IMR-90 (cell line): ENCODE measurements around the gene PYGM. TPM values are rescaled to one million over a fixed set of nuclear protein-coding genes. Genes with fewer than 3 reads are reported as not detected.

Experiments used
- ATAC-seq: fragments of 200-7000 bp; cut with Tn5 transposase; 2 replicates; pipeline ENCODE4 v1.9.1; 2020; ENCODE audit warnings: low read depth, mild to moderate bottlenecking, moderate library complexity
- BruUV-seq: library from RNA; stranded (reverse); fragments of 400-500 nt; replicated peaks from 2 replicates; lab custom pipeline; 2021; lab: Mats Ljungman, UMichigan
- CTCF ChIA-PET: fragments of 300-600 bp; formaldehyde crosslinking; extraction: SDS; loops from one replicate; lab custom pipeline; 2021; ENCODE audit warnings: antibody characterized with exemption; lab: Yijun Ruan, JAX
- POLR2A ChIA-PET: fragments of 300-600 bp; sonication (Branson Sonifier 250); formaldehyde crosslinking; loops from one replicate; lab custom pipeline; 2022; ENCODE audit warnings: antibody characterized with exemption; ENCODE audit not compliant: unreplicated experiment; lab: Charles Lee
- DNase-seq: peaks from one replicate; pipeline ENCODE4 v3.0.0; 2013
- H2AFZ ChIP-seq: replicated peaks from 2 replicates; pipeline ENCODE3; 2013; ENCODE audit warnings: low read length, mild to moderate bottlenecking; ENCODE audit not compliant: poor library complexity
- H2AK5ac ChIP-seq: 2 replicates; pipeline ENCODE4 v1.6.1; 2013; ENCODE audit warnings: low read depth, low read length, inconsistent platforms
- H2AK9ac ChIP-seq: replicated peaks from 2 replicates; pipeline ENCODE3; 2013; ENCODE audit warnings: mild to moderate bottlenecking, low read depth, low read length, moderate library complexity; ENCODE audit not compliant: poor library complexity
- H2BK120ac ChIP-seq: 2 replicates; pipeline ENCODE4 v1.6.1; 2013; ENCODE audit warnings: low read depth, low read length, inconsistent platforms
- H2BK15ac ChIP-seq: 3 replicates; pipeline ENCODE4 v1.6.1; 2013; ENCODE audit warnings: low read depth, low read length, inconsistent platforms
- H2BK20ac ChIP-seq: 2 replicates; pipeline ENCODE4 v1.6.1; 2013; ENCODE audit warnings: low read depth, mild to moderate bottlenecking, inconsistent platforms, low read length, moderate library complexity
- H2BK5ac ChIP-seq: 2 replicates; pipeline ENCODE4 v1.6.1; 2013; ENCODE audit warnings: mild to moderate bottlenecking, low read depth, low read length, inconsistent platforms; ENCODE audit not compliant: poor library complexity, severe bottlenecking
- H3K14ac ChIP-seq: replicated peaks from 2 replicates; pipeline ENCODE4 v1.6.1; 2013; ENCODE audit warnings: low read depth, low read length, inconsistent platforms
- H3K18ac ChIP-seq: 2 replicates; pipeline ENCODE4 v1.6.1; 2013; ENCODE audit warnings: low read depth, low read length, control low read depth
- H3K23ac ChIP-seq: 2 replicates; pipeline ENCODE4 v1.6.1; 2013; ENCODE audit warnings: low read depth, low read length, inconsistent platforms
- H3K27ac ChIP-seq: 2 replicates; pipeline ENCODE4 v1.5.1; 2013; ENCODE audit warnings: mild to moderate bottlenecking, control low read depth, low read length; ENCODE audit not compliant: insufficient read depth
- H3K27me3 ChIP-seq: 2 replicates; pipeline ENCODE4 v1.6.1; 2013; ENCODE audit warnings: low read length; ENCODE audit not compliant: control insufficient read depth, insufficient read depth
- H3K36me3 ChIP-seq: 2 replicates; pipeline ENCODE4 v1.6.1; 2013; ENCODE audit warnings: low read length, mixed read lengths; ENCODE audit not compliant: control insufficient read depth, insufficient read depth
- H3K4ac ChIP-seq: 2 replicates; pipeline ENCODE4 v1.6.1; 2013; ENCODE audit warnings: low read depth, low read length, inconsistent platforms
- H3K4me1 ChIP-seq: 2 replicates; pipeline ENCODE4 v1.6.1; 2013; ENCODE audit warnings: low read length, mixed read lengths; ENCODE audit not compliant: control insufficient read depth, insufficient read depth
- H3K4me2 ChIP-seq: 2 replicates; pipeline ENCODE4 v1.6.1; 2013; ENCODE audit warnings: low read depth, mild to moderate bottlenecking, control low read depth, low read length, moderate library complexity
- H3K4me3 ChIP-seq: 2 replicates; pipeline ENCODE4 v1.5.1; 2013; ENCODE audit warnings: low read depth, mild to moderate bottlenecking, control low read depth, low read length, moderate library complexity; ENCODE audit not compliant: insufficient read depth
- H3K56ac ChIP-seq: 2 replicates; pipeline ENCODE4 v1.6.1; 2013; ENCODE audit warnings: low read length, inconsistent platforms; ENCODE audit not compliant: insufficient read depth; ENCODE audit errors: extremely low read depth
- H3K79me1 ChIP-seq, 2 experiments: 2 replicates each; pipeline ENCODE4 v1.6.1; 2013; ENCODE audit warnings: low read length in 2 of 2, inconsistent platforms in 1 of 2, low read depth in 1 of 2
- H3K9ac ChIP-seq: 2 replicates; pipeline ENCODE4 v1.6.1; 2013; ENCODE audit warnings: low read depth, low read length, control low read depth
- H3K9me1 ChIP-seq: 2 replicates; pipeline ENCODE4 v1.6.1; 2013; ENCODE audit warnings: low read length, inconsistent platforms; ENCODE audit not compliant: insufficient read depth
- H3K9me3 ChIP-seq: 2 replicates; pipeline ENCODE4 v1.6.1; 2013; ENCODE audit warnings: low read length; ENCODE audit not compliant: control insufficient read depth, insufficient read depth
- H4K20me1 ChIP-seq: 2 replicates; pipeline ENCODE4 v1.6.1; 2013; ENCODE audit warnings: low read length, inconsistent platforms; ENCODE audit not compliant: insufficient read depth
- H4K5ac ChIP-seq: 2 replicates; pipeline ENCODE4 v1.6.1; 2013; ENCODE audit warnings: mild to moderate bottlenecking, low read depth, low read length, control low read depth
- H4K8ac ChIP-seq, 2 experiments: 2 replicates each; pipeline ENCODE4 v1.6.1; 2013; ENCODE audit warnings: low read depth in 2 of 2, low read length in 2 of 2, control low read depth in 1 of 2, inconsistent platforms in 1 of 2
- H4K91ac ChIP-seq: 2 replicates; pipeline ENCODE4 v1.6.1; 2013; ENCODE audit warnings: low read depth, low read length, inconsistent platforms; ENCODE audit not compliant: insufficient read depth
- BHLHE40 ChIP-seq: fragments of 150-350 bp; IDR thresholded peaks from 2 replicates; pipeline ENCODE4 v1.6.1; 2016; ENCODE audit warnings: mild to moderate bottlenecking, low read depth, low read length
- CEBPB ChIP-seq: IDR thresholded peaks from 2 replicates; pipeline ENCODE4 v1.6.1; 2012; ENCODE audit warnings: low read depth, low read length, improper control_type of control experiment
- CHD1 ChIP-seq: IDR thresholded peaks from 2 replicates; pipeline ENCODE4 v1.6.1; 2012; ENCODE audit warnings: low read depth, low read length, improper control_type of control experiment
- FOS ChIP-seq: fragments of 150-350 bp; IDR thresholded peaks from 2 replicates; pipeline ENCODE4 v1.6.1; 2016; ENCODE audit warnings: low read depth, low read length
- MAFK ChIP-seq: IDR thresholded peaks from 2 replicates; pipeline ENCODE4 v1.6.1; 2012; ENCODE audit warnings: low read depth, low read length, improper control_type of control experiment
- MAZ ChIP-seq: IDR thresholded peaks from 2 replicates; pipeline ENCODE4 v1.6.1; 2012; ENCODE audit warnings: low read depth, mild to moderate bottlenecking, low read length, improper control_type of control experiment, moderate library complexity, borderline replicate concordance
- NFE2L2 ChIP-seq: fragments of 150-350 bp; IDR thresholded peaks from 2 replicates; pipeline ENCODE4 v1.6.1; 2016; ENCODE audit warnings: low read depth, mild to moderate bottlenecking, low read length
- POLR2A ChIP-seq: IDR thresholded peaks from 2 replicates; pipeline ENCODE4 v1.6.1; 2012; ENCODE audit warnings: mild to moderate bottlenecking, low read depth, low read length
- RAD21 ChIP-seq: IDR thresholded peaks from 2 replicates; pipeline ENCODE4 v1.6.1; 2012; ENCODE audit warnings: low read length, improper control_type of control experiment
- RFX5 ChIP-seq: IDR thresholded peaks from 2 replicates; pipeline ENCODE4 v1.8.0; 2012; ENCODE audit warnings: low read depth, mild to moderate bottlenecking, low read length, moderate library complexity
- SMC3 ChIP-seq: fragments of 150-350 bp; IDR thresholded peaks from 2 replicates; pipeline ENCODE4 v1.6.1; 2016; ENCODE audit warnings: low read depth, mild to moderate bottlenecking, antibody characterized with exemption, low read length, moderate library complexity
- WGBS, 2 experiments: methylation state at CpG; one replicate each; pipeline versions ENCODE4 v1.1.5 to v1.1.7; 2013; ENCODE audit warnings: missing lambda C conversion rate in 2 of 2; ENCODE audit not compliant: insufficient read length in 1 of 2; ENCODE audit errors: extremely low coverage in 2 of 2; 5-methylcytosine and 5-hydroxymethylcytosine counted together
- dilution Hi-C: fragments of 300-500 bp; cut with HindIII; formaldehyde crosslinking; loops from one replicate; pipeline ENCODE4 v1.14.3; 2018; ENCODE audit warnings: low sequenced_read_pairs; ENCODE audit not compliant: unreplicated experiment
- in situ Hi-C: fragments of 300-500 bp; cut with MboI; formaldehyde crosslinking; loops from 3 replicates; pipeline ENCODE4 v1.14.3; 2019; ENCODE audit warnings: low sequenced_read_pairs, inconsistent platforms, mixed read lengths
- intact Hi-C: fragments of 100-400 bp; cut with micrococcal nuclease; formaldehyde crosslinking; loops from 2 replicates; pipeline ENCODE4 v1.10.0; 2022
- polyA plus RNA-seq, 3 experiments: library from polyadenylated mRNA; depleted of rRNA; stranded (reverse); fragments of >200 nt; gene quantifications; 2 replicates each; pipeline ENCODE4 v1.2.3, GENCODE V29; 2012; ENCODE audit warnings: low replicate concordance in 1 of 3
- total RNA-seq: library from RNA; depleted of rRNA; stranded (reverse); fragments of >200 nt; gene quantifications from 2 replicates; pipeline ENCODE4 v1.2.3, GENCODE V29; 2012
- TF ChIP-seq, protein P1 (sequence below): fragments of 150-350 bp; IDR thresholded peaks from 2 replicates; pipeline ENCODE4 v1.6.1; 2017; ENCODE audit warnings: mild to moderate bottlenecking, antibody characterized with exemption, low read length, low read depth
- TF ChIP-seq, protein P2 (sequence below): fragments of 150-350 bp; IDR thresholded peaks from 2 replicates; pipeline ENCODE4 v1.6.1; 2016; ENCODE audit warnings: low read depth, mild to moderate bottlenecking, low read length, moderate library complexity, borderline replicate concordance
- TF ChIP-seq, protein P3 (sequence below): conservative IDR thresholded peaks from 2 replicates; pipeline ENCODE4 v1.5.1; 2012; ENCODE audit warnings: mild to moderate bottlenecking, low read depth, low read length, improper control_type of control experiment

The PYGM gene
- total and polyA plus RNA-seq, 2 of the 4 experiments (the other 2 are of a cell fraction) = 0.18 to 0.21 TPM

DNA sequence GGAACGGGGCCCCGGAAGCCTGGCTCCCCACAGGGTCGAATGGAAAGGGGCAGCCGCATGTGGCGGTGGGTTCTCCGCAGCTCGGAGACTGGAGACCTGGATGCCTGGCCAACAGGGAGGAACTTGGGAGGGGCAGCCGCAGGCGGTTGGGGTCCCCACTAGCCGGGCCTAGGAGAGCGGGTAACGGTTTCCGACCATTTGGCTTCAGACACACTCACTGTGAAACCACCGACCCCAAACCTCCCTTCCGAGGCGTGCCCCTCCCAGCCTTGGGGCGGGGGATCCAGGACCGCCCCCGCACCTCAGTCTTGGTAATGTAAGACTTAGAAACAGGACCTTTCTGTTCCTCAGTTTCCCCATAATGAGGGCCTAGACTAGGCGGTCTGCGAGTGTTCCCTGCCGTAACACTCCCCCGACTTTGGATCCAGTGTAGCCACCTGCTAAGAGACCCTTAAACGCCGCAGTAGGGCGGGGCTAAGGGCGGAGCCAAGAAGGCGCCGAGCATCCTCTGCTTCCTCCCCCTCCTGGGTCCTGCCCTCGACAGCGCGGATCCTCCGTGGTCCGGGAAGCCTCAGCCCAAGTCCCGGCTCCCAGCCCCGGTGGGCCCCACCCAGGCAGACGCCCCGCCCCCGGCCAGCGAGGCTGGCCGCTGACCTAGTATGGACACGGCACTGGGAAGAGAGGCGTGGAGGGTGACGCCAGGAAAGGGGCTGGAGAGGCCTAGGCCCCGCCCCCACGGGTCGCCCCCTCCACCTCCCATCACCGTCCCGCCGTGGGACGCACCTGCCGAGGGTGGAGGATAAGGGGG is 14.0 kb downstream of the PYGM start:
- Histone ChIP-seq H3K14ac (0 out of 2 replicates have a peak overlapping the region, but pooled peaks have one; percentile 41), H3K56ac (no peak overlapping the region), H3K4me3 (peak overlapping the region; percentile 3; the same call in 1 of the 2 replicates), H3K9me3 (no peaks in the 10 kb centered on the region), H2AFZ (peak overlapping the region; percentile 86), H3K9me1 (peaks cover 7% of the 10 kb centered on the region), H3K4me2 (peak overlapping the region; percentile 80), H3K18ac (no peak overlapping the region), H2BK5ac (no peak overlapping the region), H3K23ac (peak overlapping the region; percentile 78), H3K27ac (no peak overlapping the region), H4K91ac (no peak overlapping the region; the same call in 1 of the 2 replicates), H3K79me1 (no peaks in the 10 kb centered on the region), H2AK5ac (peak overlapping the region; percentile 82; the same call in 1 of the 2 replicates), H3K4me1 (peaks cover 14% of the 10 kb centered on the region), H3K4ac (peak overlapping the region; percentile 52), H2BK120ac (0 out of 2 replicates have a peak overlapping the region, but pooled peaks have one; percentile 13), H2BK15ac (peak overlapping the region; percentile 28; the same call in 1 of the 3 replicates), H2BK20ac (no peak overlapping the region), H3K36me3 (no peaks in the 10 kb centered on the region), H4K20me1 (peaks cover 3% of the 10 kb centered on the region; the same call in 1 of the 2 replicates), H2AK9ac (peak overlapping the region; percentile 90), H4K8ac (peak overlapping the region; percentile 27 to 40; a peak in 3 of 4 replicates), H3K27me3 (peaks cover 47% of the 10 kb centered on the region), H4K5ac (no peak overlapping the region), H3K9ac (no peak overlapping the region)
- DNase-seq (peak; percentile 22), ATAC-seq (peak; percentile 52)
- ChIA-PET CTCF (no interaction called here), POLR2A (no interaction called here)
- in situ Hi-C loops (no loop called here), intact Hi-C loops (no loop called here), dilution Hi-C loops (no loop called here)
- no TSS peak for BruUV-seq
- WGBS, 2 experiments = 20% methylated on average over 6 of the region's 52 CpGs; no CpG with 5 or more reads in 1 of the 2 experiments
- no peak for TF ChIP-seq BHLHE40
- no peak for TF ChIP-seq RFX5
- no peak for TF ChIP-seq CEBPB
- no peak for TF ChIP-seq RAD21
- TF ChIP-seq, protein P1, sequence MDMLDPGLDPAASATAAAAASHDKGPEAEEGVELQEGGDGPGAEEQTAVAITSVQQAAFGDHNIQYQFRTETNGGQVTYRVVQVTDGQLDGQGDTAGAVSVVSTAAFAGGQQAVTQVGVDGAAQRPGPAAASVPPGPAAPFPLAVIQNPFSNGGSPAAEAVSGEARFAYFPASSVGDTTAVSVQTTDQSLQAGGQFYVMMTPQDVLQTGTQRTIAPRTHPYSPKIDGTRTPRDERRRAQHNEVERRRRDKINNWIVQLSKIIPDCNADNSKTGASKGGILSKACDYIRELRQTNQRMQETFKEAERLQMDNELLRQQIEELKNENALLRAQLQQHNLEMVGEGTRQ = no peak
- TF ChIP-seq, protein P2, sequence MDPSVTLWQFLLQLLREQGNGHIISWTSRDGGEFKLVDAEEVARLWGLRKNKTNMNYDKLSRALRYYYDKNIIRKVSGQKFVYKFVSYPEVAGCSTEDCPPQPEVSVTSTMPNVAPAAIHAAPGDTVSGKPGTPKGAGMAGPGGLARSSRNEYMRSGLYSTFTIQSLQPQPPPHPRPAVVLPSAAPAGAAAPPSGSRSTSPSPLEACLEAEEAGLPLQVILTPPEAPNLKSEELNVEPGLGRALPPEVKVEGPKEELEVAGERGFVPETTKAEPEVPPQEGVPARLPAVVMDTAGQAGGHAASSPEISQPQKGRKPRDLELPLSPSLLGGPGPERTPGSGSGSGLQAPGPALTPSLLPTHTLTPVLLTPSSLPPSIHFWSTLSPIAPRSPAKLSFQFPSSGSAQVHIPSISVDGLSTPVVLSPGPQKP = no peak
- TF ChIP-seq POLR2A = no peak
- no peak for TF ChIP-seq CHD1
- TF ChIP-seq, protein P3, sequence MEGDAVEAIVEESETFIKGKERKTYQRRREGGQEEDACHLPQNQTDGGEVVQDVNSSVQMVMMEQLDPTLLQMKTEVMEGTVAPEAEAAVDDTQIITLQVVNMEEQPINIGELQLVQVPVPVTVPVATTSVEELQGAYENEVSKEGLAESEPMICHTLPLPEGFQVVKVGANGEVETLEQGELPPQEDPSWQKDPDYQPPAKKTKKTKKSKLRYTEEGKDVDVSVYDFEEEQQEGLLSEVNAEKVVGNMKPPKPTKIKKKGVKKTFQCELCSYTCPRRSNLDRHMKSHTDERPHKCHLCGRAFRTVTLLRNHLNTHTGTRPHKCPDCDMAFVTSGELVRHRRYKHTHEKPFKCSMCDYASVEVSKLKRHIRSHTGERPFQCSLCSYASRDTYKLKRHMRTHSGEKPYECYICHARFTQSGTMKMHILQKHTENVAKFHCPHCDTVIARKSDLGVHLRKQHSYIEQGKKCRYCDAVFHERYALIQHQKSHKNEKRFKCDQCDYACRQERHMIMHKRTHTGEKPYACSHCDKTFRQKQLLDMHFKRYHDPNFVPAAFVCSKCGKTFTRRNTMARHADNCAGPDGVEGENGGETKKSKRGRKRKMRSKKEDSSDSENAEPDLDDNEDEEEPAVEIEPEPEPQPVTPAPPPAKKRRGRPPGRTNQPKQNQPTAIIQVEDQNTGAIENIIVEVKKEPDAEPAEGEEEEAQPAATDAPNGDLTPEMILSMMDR = no peak
- no peak for TF ChIP-seq FOS
- TF ChIP-seq SMC3 = no peak
- TF ChIP-seq MAFK = no peak
- TF ChIP-seq MAZ = no peak
- TF ChIP-seq NFE2L2 = no peak
